Activated CD8-positive, alpha-beta memory T cell treated with anti-CD3 and anti-CD28 coated beads, Interleukin-2, amount 10 ng/mL, durations not matched to agents 7 days and 5 days (primary cell): ENCODE measurements around the gene KCNN3. TPM values are rescaled to one million over a fixed set of nuclear protein-coding genes. Genes with fewer than 3 reads are reported as not detected.
A peak's percentile ranks its signal among the peaks of the same experiment; 100 is the strongest.

Experiments
- ATAC-seq: fragments of 150-1000 bp; cut with Tn5 transposase; one replicate; pipeline ENCODE4 v1.10.0; 2021; ENCODE audit warnings: moderate library complexity
- CTCF ChIA-PET: fragments of 350-600 bp; sonication (Branson Sonifier 250); formaldehyde crosslinking; loops from one replicate; lab custom pipeline; 2021; ENCODE audit warnings: antibody characterized with exemption; lab: Charles Lee
- DNase-seq: peaks from one replicate; pipeline ENCODE4 v3.0.0-alpha.2; 2020
- H3K27ac Mint-ChIP-seq: one replicate; pipeline ENCODE4 v1.8.0; 2021; ENCODE audit warnings: mild to moderate bottlenecking, mixed read lengths
- H3K27me3 Mint-ChIP-seq: one replicate; pipeline ENCODE4 v1.8.0; 2021; ENCODE audit warnings: mixed read lengths
- H3K36me3 Mint-ChIP-seq: one replicate; pipeline ENCODE4 v1.8.0; 2021; ENCODE audit warnings: mild to moderate bottlenecking, mixed read lengths
- H3K4me1 Mint-ChIP-seq: one replicate; pipeline ENCODE4 v1.8.0; 2021; ENCODE audit warnings: mixed read lengths
- H3K4me3 Mint-ChIP-seq: one replicate; pipeline ENCODE4 v1.8.0; 2021; ENCODE audit warnings: mild to moderate bottlenecking, moderate library complexity, mixed read lengths
- H3K9me3 Mint-ChIP-seq: one replicate; pipeline ENCODE4 v1.8.0; 2022; ENCODE audit warnings: low read depth, mixed read lengths
- total RNA-seq, 2 experiments: library from RNA; stranded (reverse); gene quantifications; one replicate each; pipeline ENCODE4 v1.2.3, GENCODE V29; 2021

The KCNN3 gene
- total RNA-seq, 2 experiments from 2014 or later, result 0.02 TPM; not detected in 1

- Mint-ChIP-seq H3K4me3 (no peak overlapping the region), H3K27ac (no peak overlapping the region), H3K27me3 (no peaks in the 10 kb centered on the region), H3K36me3 (no peaks in the 10 kb centered on the region), H3K9me3 (no peaks in the 10 kb centered on the region), H3K4me1 (peaks cover 3% of the 10 kb centered on the region)
- ATAC-seq, result no peak
- CTCF ChIA-PET, result interaction anchor here (0.8 kb wide), 1 partner anchor 120 kb away, joined by 3 read pairs; no protein-coding TSS in a partner anchor
- DNase-seq, result no peak
Observed at GRCh38 chr1:154824179-154825000, 45.7 kb downstream of the KCNN3 start.

- no peaks in the 10 kb centered on the region for H3K36me3 Mint-ChIP-seq
- DNase-seq (no peak), ATAC-seq (no peak)
- no peak overlapping the region for H3K27ac Mint-ChIP-seq
- H3K4me3 Mint-ChIP-seq, result no peak overlapping the region
- peaks cover under 1% of the 10 kb centered on the region for H3K27me3 Mint-ChIP-seq
- H3K9me3 Mint-ChIP-seq, result no peaks in the 10 kb centered on the region
- peaks cover 3% of the 10 kb centered on the region for H3K4me1 Mint-ChIP-seq
- CTCF ChIA-PET, result no interaction called here
Observed at GRCh38 chr1:154822717-154823116, 47.4 kb downstream of the KCNN3 start.

GRCh38 chr1:154822233-154822632 is 47.8 kb downstream of the KCNN3 start:
- H3K36me3 Mint-ChIP-seq, result no peaks in the 10 kb centered on the region
- H3K4me1 Mint-ChIP-seq, result peaks cover 3% of the 10 kb centered on the region
- DNase-seq, result no peak
- no peak overlapping the region for H3K27ac Mint-ChIP-seq
- no peaks in the 10 kb centered on the region for H3K9me3 Mint-ChIP-seq
- no peak overlapping the region for H3K4me3 Mint-ChIP-seq
- no peak for ATAC-seq
- peaks cover 4% of the 10 kb centered on the region for H3K27me3 Mint-ChIP-seq
- CTCF ChIA-PET, result no interaction called here

- DNase-seq, result no peak
- no peak for ATAC-seq
- CTCF ChIA-PET, result no interaction called here
- Mint-ChIP-seq H3K36me3 (no peaks in the 10 kb centered on the region), H3K4me1 (peaks cover 3% of the 10 kb centered on the region), H3K27ac (no peak overlapping the region), H3K9me3 (no peaks in the 10 kb centered on the region), H3K4me3 (no peak overlapping the region), H3K27me3 (peaks cover 4% of the 10 kb centered on the region)
Observed at GRCh38 chr1:154821083-154821482, 49.0 kb downstream of the KCNN3 start.

GRCh38 chr1:154820646-154821045 is 49.4 kb downstream of the KCNN3 start:
- no peak overlapping the region for H3K27ac Mint-ChIP-seq
- no peak for ATAC-seq

GRCh38 chr1:154819628-154820590 is 50.2 kb downstream of the KCNN3 start:
- ATAC-seq, result peak; percentile 51
- Mint-ChIP-seq H3K36me3 (no peaks in the 10 kb centered on the region), H3K4me1 (peaks cover 3% of the 10 kb centered on the region), H3K4me3 (no peak overlapping the region), H3K27ac (no peak overlapping the region), H3K9me3 (no peaks in the 10 kb centered on the region), H3K27me3 (peaks cover 4% of the 10 kb centered on the region)
- CTCF ChIA-PET, result interaction anchor here (0.6 to 1.2 kb wide), 4 partner anchors 42 to 340 kb away, joined by 3 to 4 read pairs (median 4); no protein-coding TSS in a partner anchor
- DNase-seq, result no peak

More at GRCh38 chr1:154820646-154821045, 49.4 kb downstream of the KCNN3 start:
- Mint-ChIP-seq H3K4me3 (no peak overlapping the region), H3K4me1 (peaks cover 3% of the 10 kb centered on the region), H3K36me3 (no peaks in the 10 kb centered on the region), H3K27me3 (peaks cover 4% of the 10 kb centered on the region), H3K9me3 (no peaks in the 10 kb centered on the region)
- no peak for DNase-seq
- CTCF ChIA-PET, result interaction anchor here (1.1 kb wide), 1 partner anchor 151 kb away, joined by 3 read pairs; no protein-coding TSS in a partner anchor

GRCh38 chr1:154818911-154819310 is 51.2 kb downstream of the KCNN3 start:
- Mint-ChIP-seq H3K9me3 (no peaks in the 10 kb centered on the region), H3K4me3 (no peak overlapping the region), H3K27me3 (peaks cover 4% of the 10 kb centered on the region), H3K4me1 (peaks cover 3% of the 10 kb centered on the region), H3K36me3 (no peaks in the 10 kb centered on the region), H3K27ac (no peak overlapping the region)
- ATAC-seq (no peak), DNase-seq (no peak)
- CTCF ChIA-PET, result interaction anchor here (1.2 kb wide), 2 partner anchors 43 to 60 kb away, joined by 4 read pairs; no protein-coding TSS in a partner anchor

GRCh38 chr1:154816937-154817336 is 53.1 kb downstream of the KCNN3 start:
- DNase-seq, result no peak
- H3K4me3 Mint-ChIP-seq, result no peak overlapping the region
- H3K27ac Mint-ChIP-seq, result no peak overlapping the region

GRCh38 chr1:154816369-154816768 is 53.7 kb downstream of the KCNN3 start:
- ATAC-seq (no peak), DNase-seq (no peak)
- Mint-ChIP-seq H3K27ac (no peak overlapping the region), H3K36me3 (no peaks in the 10 kb centered on the region), H3K4me3 (no peak overlapping the region), H3K27me3 (peaks cover 4% of the 10 kb centered on the region), H3K9me3 (no peaks in the 10 kb centered on the region), H3K4me1 (peaks cover 3% of the 10 kb centered on the region)
- CTCF ChIA-PET, result no interaction called here

More at GRCh38 chr1:154816937-154817336, 53.1 kb downstream of the KCNN3 start:
- H3K4me1 Mint-ChIP-seq, result peaks cover 3% of the 10 kb centered on the region
- H3K9me3 Mint-ChIP-seq, result no peaks in the 10 kb centered on the region
- no peaks in the 10 kb centered on the region for H3K36me3 Mint-ChIP-seq
- CTCF ChIA-PET, result no interaction called here
- no peak for ATAC-seq
- H3K27me3 Mint-ChIP-seq, result peaks cover 4% of the 10 kb centered on the region

GRCh38 chr1:154813846-154814505 is 56.1 kb downstream of the KCNN3 start:
- no peak for ATAC-seq
- H3K9me3 Mint-ChIP-seq, result no peaks in the 10 kb centered on the region
- H3K4me1 Mint-ChIP-seq, result peaks cover 5% of the 10 kb centered on the region
- CTCF ChIA-PET, result no interaction called here
- H3K27ac Mint-ChIP-seq, result no peak overlapping the region
- no peak for DNase-seq
- no peaks in the 10 kb centered on the region for H3K36me3 Mint-ChIP-seq
- peaks cover 4% of the 10 kb centered on the region for H3K27me3 Mint-ChIP-seq
- H3K4me3 Mint-ChIP-seq, result no peak overlapping the region

GRCh38 chr1:154813300-154813816 is 56.7 kb downstream of the KCNN3 start:
- no peak overlapping the region for H3K4me3 Mint-ChIP-seq
- CTCF ChIA-PET, result interaction anchor here (0.6 kb wide), 2 partner anchors 144 to 195 kb away, joined by 3 read pairs; no protein-coding TSS in a partner anchor
- no peaks in the 10 kb centered on the region for H3K36me3 Mint-ChIP-seq
- no peak overlapping the region for H3K27ac Mint-ChIP-seq
- ATAC-seq (no peak), DNase-seq (no peak)
- peaks cover 6% of the 10 kb centered on the region for H3K27me3 Mint-ChIP-seq
- H3K9me3 Mint-ChIP-seq, result no peaks in the 10 kb centered on the region
- H3K4me1 Mint-ChIP-seq, result peaks cover 5% of the 10 kb centered on the region

GRCh38 chr1:154812877-154813276 is 57.2 kb downstream of the KCNN3 start:
- H3K36me3 Mint-ChIP-seq, result no peaks in the 10 kb centered on the region
- no peak for DNase-seq
- H3K27me3 Mint-ChIP-seq, result peaks cover 11% of the 10 kb centered on the region
- CTCF ChIA-PET, result interaction anchor here (0.6 kb wide), 2 partner anchors 144 to 195 kb away, joined by 3 read pairs; no protein-coding TSS in a partner anchor
- no peak overlapping the region for H3K27ac Mint-ChIP-seq
- H3K4me3 Mint-ChIP-seq, result no peak overlapping the region
- no peak for ATAC-seq
- no peaks in the 10 kb centered on the region for H3K9me3 Mint-ChIP-seq
- peaks cover 5% of the 10 kb centered on the region for H3K4me1 Mint-ChIP-seq
